ENCODE measurements around the gene SPEN.

DNA sequence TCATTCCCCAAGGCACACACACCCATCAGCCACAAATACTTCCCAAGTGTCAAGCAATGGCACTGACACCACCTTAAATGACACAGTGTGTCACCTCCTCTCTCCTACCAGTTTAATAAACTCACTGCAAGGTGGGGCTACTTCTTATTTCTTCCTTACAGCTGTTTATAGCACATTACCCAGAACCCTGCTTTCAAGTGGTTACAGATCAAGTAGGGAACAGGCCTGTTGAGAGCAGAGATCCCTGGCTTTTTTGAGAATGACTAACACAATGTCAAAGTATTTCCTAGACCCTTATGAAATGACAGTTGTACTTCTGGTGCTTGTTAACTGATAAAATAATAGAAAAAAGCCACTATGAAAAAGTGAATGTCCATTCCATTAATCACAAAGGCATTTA lies 108.6 kb downstream of the SPEN start:
- TF ChIP-seq, protein P1, sequence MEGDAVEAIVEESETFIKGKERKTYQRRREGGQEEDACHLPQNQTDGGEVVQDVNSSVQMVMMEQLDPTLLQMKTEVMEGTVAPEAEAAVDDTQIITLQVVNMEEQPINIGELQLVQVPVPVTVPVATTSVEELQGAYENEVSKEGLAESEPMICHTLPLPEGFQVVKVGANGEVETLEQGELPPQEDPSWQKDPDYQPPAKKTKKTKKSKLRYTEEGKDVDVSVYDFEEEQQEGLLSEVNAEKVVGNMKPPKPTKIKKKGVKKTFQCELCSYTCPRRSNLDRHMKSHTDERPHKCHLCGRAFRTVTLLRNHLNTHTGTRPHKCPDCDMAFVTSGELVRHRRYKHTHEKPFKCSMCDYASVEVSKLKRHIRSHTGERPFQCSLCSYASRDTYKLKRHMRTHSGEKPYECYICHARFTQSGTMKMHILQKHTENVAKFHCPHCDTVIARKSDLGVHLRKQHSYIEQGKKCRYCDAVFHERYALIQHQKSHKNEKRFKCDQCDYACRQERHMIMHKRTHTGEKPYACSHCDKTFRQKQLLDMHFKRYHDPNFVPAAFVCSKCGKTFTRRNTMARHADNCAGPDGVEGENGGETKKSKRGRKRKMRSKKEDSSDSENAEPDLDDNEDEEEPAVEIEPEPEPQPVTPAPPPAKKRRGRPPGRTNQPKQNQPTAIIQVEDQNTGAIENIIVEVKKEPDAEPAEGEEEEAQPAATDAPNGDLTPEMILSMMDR (conservative IDR thresholded peaks at IDR 0.05; ENCODE audit: low read depth, low read length): no peak
- no peak for TF ChIP-seq EZH2 (IDR thresholded peaks at IDR 0.05; ENCODE audit: borderline replicate concordance, low read depth, low read length, poor library complexity, severe bottlenecking)
